Stimulated activated CD4-positive, alpha-beta T cell treated with anti-CD3 and anti-CD28 coated beads, Interleukin-2, amount 100 ng/mL, for 4 hours (primary cell): ENCODE data around the gene TUBB2A.
"Not testable (repeated sequence)": the region's sequence is repeated elsewhere in the genome, so short reads cannot be mapped to it uniquely, and the experiment has no call there.

Source experiments
- DNase-seq: peaks from one replicate; pipeline ENCODE4 v3.0.0-alpha.2; 2020; ENCODE audit warnings: low read depth

The TUBB2A gene

GRCh38 chr6:3152689-3153088 is 4.7 kb downstream of the TUBB2A start:
- DNase-seq, result no peak

- DNase-seq, result no peak
These were observed 5.7 kb downstream of the TUBB2A start for GRCh38 chr6:3151691-3152090.

GRCh38 chr6:3147914-3148757 is 9.2 kb downstream of the TUBB2A start:
- no peak for DNase-seq

GRCh38 chr6:3144571-3144970 is 12.8 kb downstream of the TUBB2A start:
- no peak for DNase-seq

GRCh38 chr6:3143158-3143557 is 14.2 kb downstream of the TUBB2A start:
- no peak for DNase-seq

GRCh38 chr6:3142536-3142935 is 14.8 kb downstream of the TUBB2A start:
- no peak for DNase-seq

GRCh38 chr6:3140201-3140600 is 17.1 kb downstream of the TUBB2A start:
- no peak for DNase-seq

- DNase-seq, result no peak
These were observed 18.0 kb downstream of the TUBB2A start for GRCh38 chr6:3139090-3139903.

GRCh38 chr6:3138341-3138740 is 19.0 kb downstream of the TUBB2A start:
- no peak for DNase-seq

GRCh38 chr6:3137873-3138272 is 19.5 kb downstream of the TUBB2A start:
- not testable (repeated sequence) for DNase-seq

GRCh38 chr6:3137057-3137777 is 20.1 kb downstream of the TUBB2A start:
- no peak for DNase-seq

- DNase-seq, result no peak
These were observed 20.9 kb downstream of the TUBB2A start for GRCh38 chr6:3136292-3137011.

GRCh38 chr6:3135668-3136291 is 21.6 kb downstream of the TUBB2A start:
- DNase-seq, result no peak

GRCh38 chr6:3133515-3133914 is 23.8 kb downstream of the TUBB2A start:
- no peak for DNase-seq

GRCh38 chr6:3131695-3132094 is 25.6 kb downstream of the TUBB2A start:
- DNase-seq, result no peak

- DNase-seq, result no peak
These were observed 28.8 kb downstream of the TUBB2A start for GRCh38 chr6:3128356-3129108.

- no peak for DNase-seq
These were observed 31.5 kb downstream of the TUBB2A start for GRCh38 chr6:3125815-3126214.

GRCh38 chr6:3124667-3125066 is 32.7 kb downstream of the TUBB2A start:
- DNase-seq, result no peak

GRCh38 chr6:3122823-3123182 is 34.5 kb downstream of the TUBB2A start:
- DNase-seq, result no peak

- DNase-seq, result no peak
These were observed 36.6 kb downstream of the TUBB2A start for GRCh38 chr6:3120765-3121089.
